ENCODE results near the gene PTPRG. TPM values are rescaled to one million over a fixed set of nuclear protein-coding genes. Genes with fewer than 3 reads are reported as not detected.

The PTPRG gene
- total RNA-seq, 1 experiment from 2014 or later = 11.7 TPM

GRCh38 chr3:62233065-62233464 lies 671.7 kb downstream of the PTPRG start:
- CTCF ChIA-PET = interaction anchor here (0.6 kb wide), 1 partner anchor 646 kb away, joined by 5 read pairs; no protein-coding TSS in a partner anchor
- H3K4me3 ChIP-seq (ENCODE audit: low read depth, low read length, poor library complexity, severe bottlenecking) = no peak overlapping the region
- BruUV-seq (replicated peaks) = no TSS peak
- no peak for DNase-seq (ENCODE audit: low spot score)
- POLR2A ChIA-PET (ENCODE audit: low non-redundant PET) = no interaction called here
- TF ChIP-seq CTCF (conservative IDR thresholded peaks at IDR 0.05; ENCODE audit: low read depth, low read length) = no peak
- TF ChIP-seq EZH2 (IDR thresholded peaks at IDR 0.05; ENCODE audit: borderline replicate concordance, low read depth, low read length, poor library complexity, severe bottlenecking) = no peak
- H3K27me3 ChIP-seq (replicated peaks; ENCODE audit: insufficient read depth, low read depth, low read length, poor library complexity) = no peaks in the 10 kb centered on the region
- H3K4me1 ChIP-seq (ENCODE audit: insufficient read depth, low read length, poor library complexity, severe bottlenecking) = no peaks in the 10 kb centered on the region
- no peaks in the 10 kb centered on the region for H3K9me3 ChIP-seq (ENCODE audit: low read depth, low read length, poor library complexity, severe bottlenecking)
- intact Hi-C loops (cut with micrococcal nuclease; ENCODE audit: unreplicated experiment) = no loop called here
- H3K36me3 ChIP-seq (ENCODE audit: insufficient read depth, low read length, poor library complexity, severe bottlenecking) = no peaks in the 10 kb centered on the region
- no peak overlapping the region for H3K27ac ChIP-seq (ENCODE audit: low read depth, low read length, poor library complexity, severe bottlenecking)

GRCh38 chr3:62236016-62236415 lies 674.6 kb downstream of the PTPRG start:
- CTCF ChIA-PET = no interaction called here
- no TSS peak for BruUV-seq (replicated peaks)
- Histone ChIP-seq H3K36me3 (ENCODE audit: insufficient read depth, low read length, poor library complexity, severe bottlenecking) (no peaks in the 10 kb centered on the region), H3K9me3 (ENCODE audit: low read depth, low read length, poor library complexity, severe bottlenecking) (no peaks in the 10 kb centered on the region), H3K4me1 (ENCODE audit: insufficient read depth, low read length, poor library complexity, severe bottlenecking) (no peaks in the 10 kb centered on the region), H3K4me3 (ENCODE audit: low read depth, low read length, poor library complexity, severe bottlenecking) (no peak overlapping the region), H3K27me3 (replicated peaks; ENCODE audit: insufficient read depth, low read depth, low read length, poor library complexity) (no peaks in the 10 kb centered on the region), H3K27ac (ENCODE audit: low read depth, low read length, poor library complexity, severe bottlenecking) (no peak overlapping the region)
- TF ChIP-seq EZH2 (IDR thresholded peaks at IDR 0.05; ENCODE audit: borderline replicate concordance, low read depth, low read length, poor library complexity, severe bottlenecking) = no peak
- TF ChIP-seq CTCF (conservative IDR thresholded peaks at IDR 0.05; ENCODE audit: low read depth, low read length) = no peak
- DNase-seq (ENCODE audit: low spot score) = no peak
- intact Hi-C loops (cut with micrococcal nuclease; ENCODE audit: unreplicated experiment) = no loop called here
- POLR2A ChIA-PET (ENCODE audit: low non-redundant PET) = no interaction called here

- Histone ChIP-seq H3K27me3 (replicated peaks; ENCODE audit: insufficient read depth, low read depth, low read length, poor library complexity) (no peaks in the 10 kb centered on the region), H3K4me1 (ENCODE audit: insufficient read depth, low read length, poor library complexity, severe bottlenecking) (no peaks in the 10 kb centered on the region), H3K4me3 (ENCODE audit: low read depth, low read length, poor library complexity, severe bottlenecking) (no peak overlapping the region), H3K9me3 (ENCODE audit: low read depth, low read length, poor library complexity, severe bottlenecking) (no peaks in the 10 kb centered on the region), H3K36me3 (ENCODE audit: insufficient read depth, low read length, poor library complexity, severe bottlenecking) (no peaks in the 10 kb centered on the region), H3K27ac (ENCODE audit: low read depth, low read length, poor library complexity, severe bottlenecking) (no peak overlapping the region)
- ChIA-PET POLR2A (ENCODE audit: low non-redundant PET) (no interaction called here), CTCF (no interaction called here)
- no peak for TF ChIP-seq EZH2 (IDR thresholded peaks at IDR 0.05; ENCODE audit: borderline replicate concordance, low read depth, low read length, poor library complexity, severe bottlenecking)
- TF ChIP-seq CTCF (conservative IDR thresholded peaks at IDR 0.05; ENCODE audit: low read depth, low read length) = no peak
- intact Hi-C loops (cut with micrococcal nuclease; ENCODE audit: unreplicated experiment) = no loop called here
- no TSS peak for BruUV-seq (replicated peaks)
- DNase-seq (ENCODE audit: low spot score) = no peak
These were observed 676.0 kb downstream of the PTPRG start for GRCh38 chr3:62237286-62237948.
